Lung (tissue), 12 donors: ENCODE measurements around the gene RASA3. TPM values are rescaled to one million over a fixed set of nuclear protein-coding genes. Genes with fewer than 3 reads are reported as not detected.

Experiments used
- ATAC-seq: fragments of 200-7000 bp; cut with Tn5 transposase; one replicate; pipeline ENCODE4 v1.9.1; 2020; ENCODE audit warnings: moderate number of reproducible peaks; ENCODE audit not compliant: insufficient read depth, low FRiP score
- DNase-seq, 3 donors: peaks; one replicate each; pipeline ENCODE4 v3.0.0-alpha.2; 2013 to 2017
- H3K27ac ChIP-seq, 2 donors: one replicate each; pipeline ENCODE4 v1.5.1; 2013; ENCODE audit warnings: mild to moderate bottlenecking in 2 of 2, moderate library complexity in 2 of 2, control low read depth in 1 of 2, inconsistent platforms in 1 of 2, low read depth in 1 of 2, low read length in 1 of 2
- H3K27me3 ChIP-seq, 3 donors: one replicate each; pipeline ENCODE4 v1.5.1; 2013; ENCODE audit warnings: low read length in 2 of 3; ENCODE audit not compliant: control insufficient read depth in 3 of 3, insufficient read depth in 3 of 3
- H3K36me3 ChIP-seq, 4 donors: one replicate each; pipeline ENCODE4 v1.5.1; 2013; ENCODE audit warnings: low read length in 4 of 4, mild to moderate bottlenecking in 1 of 4, moderate library complexity in 1 of 4; ENCODE audit not compliant: control insufficient read depth in 4 of 4, insufficient read depth in 4 of 4
- H3K4me1 ChIP-seq, 5 donors: one replicate each; pipeline ENCODE4 v1.5.1; 2013; ENCODE audit warnings: low read length in 5 of 5, mild to moderate bottlenecking in 2 of 5, moderate library complexity in 1 of 5; ENCODE audit not compliant: control insufficient read depth in 5 of 5, insufficient read depth in 5 of 5
- H3K4me3 ChIP-seq: one replicate; pipeline ENCODE4 v1.5.1; 2013; ENCODE audit warnings: mild to moderate bottlenecking, control low read depth, moderate library complexity
- H3K9ac ChIP-seq, 2 donors: one replicate each; pipeline ENCODE4 v1.5.1; 2013; ENCODE audit warnings: low read length in 2 of 2, control low read depth in 1 of 2; ENCODE audit not compliant: insufficient read depth in 1 of 2
- H3K9me3 ChIP-seq, 4 donors: one replicate each; pipeline ENCODE4 v1.5.1; 2013; ENCODE audit warnings: low read length in 3 of 4, mild to moderate bottlenecking in 1 of 4, moderate library complexity in 1 of 4; ENCODE audit not compliant: control insufficient read depth in 4 of 4, insufficient read depth in 3 of 4
- WGBS, 2 donors: extraction: QIAGEN DNeasy Blood & Tissue Kit; methylation state at CpG; one replicate each; pipeline ENCODE4 v1.1.7; 2013; 5-methylcytosine and 5-hydroxymethylcytosine counted together
- polyA plus RNA-seq, 2 donors: library from polyadenylated mRNA; stranded (reverse); fragments of 200-250 nt; gene quantifications; one replicate each; pipeline ENCODE4 v1.2.1, GENCODE V29; 2013
- total RNA-seq, 2 donors: library from RNA; depleted of rRNA in 1 of 2; stranded (reverse); fragments of >200 nt in 1 of 2; gene quantifications; one replicate each; pipeline ENCODE4 v1.2.1, GENCODE V29; 2014 to 2021
- TF ChIP-seq, protein P1 (sequence below): IDR thresholded peaks from 2 replicates; pipeline ENCODE4 v1.5.1; 2012; ENCODE audit warnings: mild to moderate bottlenecking; ENCODE audit errors: control extremely low read depth, extremely low read depth
- donor health status: control.
- donor health status: control.
- donor health status: Bipolar disorder and iron deficiency.
- donor health status: healthy.
- donor health status: DM: yes; HTN: yes; CAD: no.

The RASA3 gene
- total and polyA plus RNA-seq, 4 donors: 7.4 to 22.8 (median 16.2) TPM

DNA sequence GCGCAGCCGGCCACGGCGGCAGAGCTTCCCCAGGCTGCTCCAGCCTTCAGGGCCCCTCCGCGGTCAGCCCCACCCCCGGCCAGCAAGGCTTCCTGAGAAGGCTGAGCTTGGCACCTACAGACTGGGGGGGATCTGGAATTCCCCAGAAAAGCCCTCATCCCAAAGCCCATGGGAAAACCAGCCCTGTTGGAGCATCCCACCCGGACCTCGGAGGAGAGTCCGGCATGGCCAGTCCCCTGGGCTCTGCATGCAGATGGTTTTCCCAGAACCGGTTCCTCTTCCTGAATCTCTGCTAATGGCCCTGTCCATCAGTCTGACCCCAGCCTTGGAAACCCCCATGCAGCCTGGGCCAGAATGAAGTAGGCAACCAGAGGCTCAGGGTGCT, 10.3 kb downstream of the RASA3 start:
- Histone ChIP-seq H3K9me3 (no peaks in the 10 kb centered on the region), H3K9ac (no peak overlapping the region), H3K36me3 (no peaks in the 10 kb centered on the region), H3K4me3 (no peak overlapping the region), H3K4me1 (peaks cover 0 to 17% (median 10%) of the 10 kb centered on the region in 5 donors), H3K27ac (peak overlapping the region in 1 of 2 donors; percentile 18), H3K27me3 (no peaks in the 10 kb centered on the region)
- 72 to 78% methylated on average over 11 of the region's 11 CpGs for WGBS, 2 donors
- ATAC-seq (no peak), DNase-seq (no peak)
- TF ChIP-seq, protein P1, sequence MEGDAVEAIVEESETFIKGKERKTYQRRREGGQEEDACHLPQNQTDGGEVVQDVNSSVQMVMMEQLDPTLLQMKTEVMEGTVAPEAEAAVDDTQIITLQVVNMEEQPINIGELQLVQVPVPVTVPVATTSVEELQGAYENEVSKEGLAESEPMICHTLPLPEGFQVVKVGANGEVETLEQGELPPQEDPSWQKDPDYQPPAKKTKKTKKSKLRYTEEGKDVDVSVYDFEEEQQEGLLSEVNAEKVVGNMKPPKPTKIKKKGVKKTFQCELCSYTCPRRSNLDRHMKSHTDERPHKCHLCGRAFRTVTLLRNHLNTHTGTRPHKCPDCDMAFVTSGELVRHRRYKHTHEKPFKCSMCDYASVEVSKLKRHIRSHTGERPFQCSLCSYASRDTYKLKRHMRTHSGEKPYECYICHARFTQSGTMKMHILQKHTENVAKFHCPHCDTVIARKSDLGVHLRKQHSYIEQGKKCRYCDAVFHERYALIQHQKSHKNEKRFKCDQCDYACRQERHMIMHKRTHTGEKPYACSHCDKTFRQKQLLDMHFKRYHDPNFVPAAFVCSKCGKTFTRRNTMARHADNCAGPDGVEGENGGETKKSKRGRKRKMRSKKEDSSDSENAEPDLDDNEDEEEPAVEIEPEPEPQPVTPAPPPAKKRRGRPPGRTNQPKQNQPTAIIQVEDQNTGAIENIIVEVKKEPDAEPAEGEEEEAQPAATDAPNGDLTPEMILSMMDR: no peak

- no peak for ATAC-seq
- WGBS, 2 donors: 89 to 90% methylated on average over 24 of the region's 24 CpGs
- no peak overlapping the region for H3K9ac ChIP-seq
These were observed 10.8 kb downstream of the RASA3 start for GRCh38 chr13:114121496-114122126.

GRCh38 chr13:114121031-114121430, 11.4 kb downstream of the RASA3 start:
- ATAC-seq: no peak
- TF ChIP-seq, protein P1: no peak
- 88 to 94% methylated on average over 12 of the region's 12 CpGs for WGBS, 2 donors
- peak overlapping the region in 1 of 2 donors; percentile 69 for H3K27ac ChIP-seq
- H3K27me3 ChIP-seq: no peaks in the 10 kb centered on the region
- no peak overlapping the region for H3K9ac ChIP-seq
- no peaks in the 10 kb centered on the region for H3K36me3 ChIP-seq
- no peaks in the 10 kb centered on the region for H3K9me3 ChIP-seq
- peaks cover 0 to 14% (median 10%) of the 10 kb centered on the region in 5 donors for H3K4me1 ChIP-seq
- DNase-seq: no peak
- no peak overlapping the region for H3K4me3 ChIP-seq

More at GRCh38 chr13:114121496-114122126, 10.8 kb downstream of the RASA3 start:
- no peaks in the 10 kb centered on the region for H3K9me3 ChIP-seq
- TF ChIP-seq, protein P1: no peak
- peak overlapping the region in 1 of 2 donors; percentile 18 for H3K27ac ChIP-seq
- H3K4me3 ChIP-seq: no peak overlapping the region
- H3K4me1 ChIP-seq: peaks cover 0 to 14% (median 10%) of the 10 kb centered on the region in 5 donors
- H3K36me3 ChIP-seq: no peaks in the 10 kb centered on the region
- no peaks in the 10 kb centered on the region for H3K27me3 ChIP-seq
- DNase-seq: no peak
